ENCODE data around the gene PROZ. TPM values are rescaled to one million over a fixed set of nuclear protein-coding genes. Genes with fewer than 3 reads are reported as not detected.

Gene PROZ
- total and polyA plus RNA-seq, 2 of the 13 experiments (the other 11 are each of a cell fraction or from before 2014, with no cell fraction given) = 5.6 to 22.5 TPM

GRCh38 chr13:113209759-113210421 is 51.4 kb downstream of the PROZ start (continued):
- TF ChIP-seq ZXDC (CRISPR knock-in tag; IDR thresholded peaks at IDR 0.05) (peak; percentile 61; the same call in 1 of the 2 replicates), SNAI1 (CRISPR knock-in tag; IDR thresholded peaks at IDR 0.05; ENCODE audit: borderline replicate concordance) (no peak), ATF4 (CRISPR knock-in tag; IDR thresholded peaks at IDR 0.05) (peak in 1 of 2 experiments; percentile 43; a peak in 2 of 4 replicates), ZNF773 (CRISPR knock-in tag; IDR thresholded peaks at IDR 0.05; ENCODE audit: borderline replicate concordance) (peak; percentile 88; the same call in 1 of the 2 replicates), ZNF230 (CRISPR knock-in tag; IDR thresholded peaks at IDR 0.05) (no peak), CTCF (CRISPR knock-in tag; IDR thresholded peaks at IDR 0.05) (peak; percentile 25; the same call in 1 of the 2 replicates), HOXA3 (CRISPR knock-in tag; IDR thresholded peaks at IDR 0.05) (peak; percentile 79), POLR2AphosphoS2 (IDR thresholded peaks at IDR 0.05; ENCODE audit: low read depth, low read length) (no peak), NFKB2 (CRISPR knock-in tag; IDR thresholded peaks at IDR 0.05; ENCODE audit: borderline replicate concordance) (peak; percentile 91), ISX (CRISPR knock-in tag; conservative IDR thresholded peaks at IDR 0.05) (0 out of 2 replicates have a peak, but pooled peaks have one; percentile 77), TBL1XR1 (IDR thresholded peaks at IDR 0.05; ENCODE audit: borderline replicate concordance, low read length, partially characterized antibody) (no peak), CCDC6 (CRISPR knock-in tag; IDR thresholded peaks at IDR 0.05) (peak; percentile 65; the same call in 1 of the 2 replicates), ZNF703 (CRISPR knock-in tag; IDR thresholded peaks at IDR 0.05; ENCODE audit: borderline replicate concordance) (0 out of 2 replicates have a peak, but pooled peaks have one; percentile 74), USF2 (IDR thresholded peaks at IDR 0.05; ENCODE audit: low read depth, low read length) (peak; percentile 45; the same call in 1 of the 2 replicates), USF2 (CRISPR knock-in tag; IDR thresholded peaks at IDR 0.05; ENCODE audit: borderline replicate concordance) (peak; percentile 35; the same call in 1 of the 2 replicates), DZIP1 (CRISPR knock-in tag; IDR thresholded peaks at IDR 0.05) (peak; percentile 75; the same call in 1 of the 2 replicates)

Data from HepG2 (cell line).